Nephron (organoid): ENCODE results near the gene SSU72.
"Not testable (repeated sequence)": the region's sequence is repeated elsewhere in the genome, so short reads cannot be mapped to it uniquely, and the experiment has no call there.

ENCODE experiments used
- H3K27ac Mint-ChIP-seq, 3 experiments: 2 replicates each; pipeline ENCODE4 v1.8.0; 2020; ENCODE audit warnings: mixed read lengths in 3 of 3, mild to moderate bottlenecking in 2 of 3, moderate library complexity in 1 of 3
- H3K27me3 Mint-ChIP-seq: 2 replicates; pipeline ENCODE4 v1.8.0; 2021; ENCODE audit warnings: low read depth, mild to moderate bottlenecking, moderate library complexity, mixed read lengths
- H3K36me3 Mint-ChIP-seq: 2 replicates; pipeline ENCODE4 v1.8.0; 2020; ENCODE audit warnings: low read depth, mixed read lengths
- H3K4me1 Mint-ChIP-seq: 2 replicates; pipeline ENCODE4 v1.8.0; 2020; ENCODE audit warnings: mixed read lengths
- H3K4me3 Mint-ChIP-seq, 3 experiments: 2 replicates each; pipeline ENCODE4 v1.8.0; 2020; ENCODE audit warnings: mild to moderate bottlenecking in 3 of 3, mixed read lengths in 3 of 3, moderate library complexity in 2 of 3
- H3K9me3 Mint-ChIP-seq: 2 replicates; pipeline ENCODE4 v1.8.0; 2020; ENCODE audit warnings: mixed read lengths
- CTCF ChIP-seq, 3 experiments: fragments of 200-600 bp; sonication (generic); IDR thresholded peaks; one replicate each; pipeline ENCODE4 v1.5.0; 2021; ENCODE audit warnings: antibody characterized with exemption in 3 of 3; ENCODE audit not compliant: unreplicated experiment in 3 of 3

Gene SSU72

GRCh38 chr1:1534401-1535154 lies 40.1 kb downstream of the SSU72 start:
- TF ChIP-seq CTCF (IDR thresholded peaks at IDR 0.05; ENCODE audit: unreplicated experiment in 3 of 3), result no peak
- Mint-ChIP-seq H3K4me1 (no peaks in the 10 kb centered on the region), H3K4me3 (no peak overlapping the region), H3K27me3 (no peaks in the 10 kb centered on the region), H3K9me3 (peaks cover 8% of the 10 kb centered on the region), H3K36me3 (peaks cover 29% of the 10 kb centered on the region), H3K27ac (no peak overlapping the region)

GRCh38 chr1:1533894-1534291 lies 40.8 kb downstream of the SSU72 start:
- not testable (repeated sequence) for H3K4me1 Mint-ChIP-seq, H3K27ac Mint-ChIP-seq, H3K27me3 Mint-ChIP-seq, H3K9me3 Mint-ChIP-seq, H3K4me3 Mint-ChIP-seq
- peaks cover 34% of the 10 kb centered on the region for H3K36me3 Mint-ChIP-seq

- H3K4me3 Mint-ChIP-seq, H3K4me1 Mint-ChIP-seq, H3K27me3 Mint-ChIP-seq, H3K27ac Mint-ChIP-seq, H3K9me3 Mint-ChIP-seq: not testable (repeated sequence)
- H3K36me3 Mint-ChIP-seq, result peaks cover 32% of the 10 kb centered on the region
Measured at GRCh38 chr1:1533176-1533893, 41.3 kb downstream of the SSU72 start.

GRCh38 chr1:1531947-1532346 lies 42.7 kb downstream of the SSU72 start:
- Mint-ChIP-seq H3K4me3 (no peak overlapping the region), H3K9me3 (peaks cover 8% of the 10 kb centered on the region), H3K4me1 (no peaks in the 10 kb centered on the region), H3K36me3 (peaks cover 38% of the 10 kb centered on the region), H3K27ac (no peak overlapping the region), H3K27me3 (no peaks in the 10 kb centered on the region)
- no peak for TF ChIP-seq CTCF (IDR thresholded peaks at IDR 0.05; ENCODE audit: unreplicated experiment in 3 of 3)

- H3K9me3 Mint-ChIP-seq, result peaks cover 8% of the 10 kb centered on the region
- no peak overlapping the region for H3K4me3 Mint-ChIP-seq
Measured at GRCh38 chr1:1529936-1530335, 44.7 kb downstream of the SSU72 start.

GRCh38 chr1:1529321-1529720 lies 45.3 kb downstream of the SSU72 start:
- no peaks in the 10 kb centered on the region for H3K27me3 Mint-ChIP-seq
- no peak overlapping the region for H3K27ac Mint-ChIP-seq
- peaks cover 38% of the 10 kb centered on the region for H3K36me3 Mint-ChIP-seq
- no peaks in the 10 kb centered on the region for H3K4me1 Mint-ChIP-seq
- no peak overlapping the region for H3K4me3 Mint-ChIP-seq
- no peak for TF ChIP-seq CTCF (IDR thresholded peaks at IDR 0.05; ENCODE audit: unreplicated experiment in 3 of 3)
- H3K9me3 Mint-ChIP-seq, result peaks cover 8% of the 10 kb centered on the region

More at GRCh38 chr1:1529936-1530335, 44.7 kb downstream of the SSU72 start:
- no peak for TF ChIP-seq CTCF (IDR thresholded peaks at IDR 0.05; ENCODE audit: unreplicated experiment in 3 of 3)
- Mint-ChIP-seq H3K36me3 (peaks cover 38% of the 10 kb centered on the region), H3K27me3 (no peaks in the 10 kb centered on the region), H3K27ac (no peak overlapping the region), H3K4me1 (no peaks in the 10 kb centered on the region)
